ENCODE measurements around the gene KIAA1217. TPM values are rescaled to one million over a fixed set of nuclear protein-coding genes. Genes with fewer than 3 reads are reported as not detected.

The KIAA1217 gene
- total RNA-seq, 1 donor from 2014 or later, result 5.9 TPM

Small RNAs within 50 kb of the gene (small RNA-seq; reads per million reads assigned to genes)
- gene AC063961.1 (not detected), gene MIR603 (not detected)
